Stomach (tissue), 9 donors: Measurements from ENCODE around the gene CELSR1. TPM values are rescaled to one million over a fixed set of nuclear protein-coding genes. Genes with fewer than 3 reads are reported as not detected.
A peak's percentile ranks its signal among the peaks of the same experiment; 100 is the strongest.

Source experiments
- DNase-seq, 2 donors: peaks; one replicate each; pipeline versions ENCODE4 v3.0.0 to v3.0.0-alpha.2; 2013 to 2019
- H3K27ac ChIP-seq, 5 donors: fragments of 200-600 bp in 4 of 5; sonication (generic) in 4 of 5; one replicate each; pipeline ENCODE4 v1.5.1; 2013 to 2019; ENCODE audit warnings: mild to moderate bottlenecking in 1 of 5, moderate library complexity in 1 of 5
- H3K27me3 ChIP-seq, 3 donors: fragments of 200-600 bp; sonication (generic); one replicate each; pipeline ENCODE4 v1.5.1; 2017 to 2019; ENCODE audit warnings: mixed run types in 1 of 3
- H3K36me3 ChIP-seq, 4 donors: fragments of 200-600 bp; sonication (generic); 1 replicate in 3 of 4; 2 replicates in 1 of 4; pipeline ENCODE4 v1.5.1; 2016 to 2019
- H3K4me1 ChIP-seq, 4 donors: fragments of 200-600 bp; sonication (generic); one replicate each; pipeline ENCODE4 v1.5.1; 2016 to 2019
- H3K4me3 ChIP-seq, 4 donors: fragments of 200-600 bp; sonication (generic) in 3 of 4; one replicate each; pipeline ENCODE4 v1.5.1; 2016 to 2019; ENCODE audit warnings: mild to moderate bottlenecking in 1 of 4
- H3K9me3 ChIP-seq, 4 donors: fragments of 200-600 bp; sonication (generic); one replicate each; pipeline ENCODE4 v1.5.1; 2016 to 2019
- EP300 ChIP-seq: sonication (generic); formaldehyde crosslinking; IDR thresholded peaks from one replicate; pipeline ENCODE4 v1.6.1; 2017; ENCODE audit warnings: antibody characterized with exemption
- POLR2A ChIP-seq, 4 donors: fragments of 450-650 bp; IDR thresholded peaks; one replicate each; pipeline ENCODE4 v1.6.1; 2016; ENCODE audit warnings: antibody characterized with exemption in 4 of 4, control low read depth in 2 of 4, mild to moderate bottlenecking in 1 of 4, moderate library complexity in 1 of 4
- POLR2AphosphoS5 ChIP-seq, 3 donors: sonication (generic); formaldehyde crosslinking; IDR thresholded peaks; one replicate each; pipeline ENCODE4 v1.6.1; 2016; ENCODE audit warnings: antibody characterized with exemption in 3 of 3
- WGBS, 5 donors: extraction: QIAGEN DNeasy Blood & Tissue Kit in 3 of 5; methylation state at CpG; one replicate each; pipeline versions ENCODE4 v1.1.5 to v1.1.7; 2013 to 2018; 5-methylcytosine and 5-hydroxymethylcytosine counted together
- intact Hi-C: fragments of 100-400 bp; cut with DNase I; formaldehyde crosslinking; loops from one replicate; pipeline ENCODE4 v1.15.1; 2023; ENCODE audit warnings: low total_unique reads
- polyA plus RNA-seq, 3 donors: library from polyadenylated mRNA; stranded (reverse); fragments of 200-250 nt; gene quantifications; one replicate each; pipeline ENCODE4 v1.2.3, GENCODE V29; 2013
- total RNA-seq, 5 donors: library from RNA; depleted of rRNA; stranded (reverse); fragments of >200 nt; gene quantifications; one replicate each; pipeline versions ENCODE4 v1.1.0 to v1.2.3, GENCODE V29; 2014 to 2016
- TF ChIP-seq, protein P1 (sequence below), 7 experiments: fragments of 450-650 bp in 4 of 7; fragments of 200-600 bp in 3 of 7; sonication (generic) in 3 of 7; IDR thresholded peaks; one replicate each; pipeline ENCODE4 v1.5.1; 2016 to 2019; ENCODE audit warnings: antibody characterized with exemption in 7 of 7, control low read depth in 2 of 7, mild to moderate bottlenecking in 1 of 7
- donor health status: healthy with polysubstance abuse.
- donor health status: Bipolar disorder and iron deficiency.
- donor health status: healthy.

The CELSR1 gene
- total and polyA plus RNA-seq, 8 donors, result 0.29 to 78.2 (median 13.4) TPM

DNA sequence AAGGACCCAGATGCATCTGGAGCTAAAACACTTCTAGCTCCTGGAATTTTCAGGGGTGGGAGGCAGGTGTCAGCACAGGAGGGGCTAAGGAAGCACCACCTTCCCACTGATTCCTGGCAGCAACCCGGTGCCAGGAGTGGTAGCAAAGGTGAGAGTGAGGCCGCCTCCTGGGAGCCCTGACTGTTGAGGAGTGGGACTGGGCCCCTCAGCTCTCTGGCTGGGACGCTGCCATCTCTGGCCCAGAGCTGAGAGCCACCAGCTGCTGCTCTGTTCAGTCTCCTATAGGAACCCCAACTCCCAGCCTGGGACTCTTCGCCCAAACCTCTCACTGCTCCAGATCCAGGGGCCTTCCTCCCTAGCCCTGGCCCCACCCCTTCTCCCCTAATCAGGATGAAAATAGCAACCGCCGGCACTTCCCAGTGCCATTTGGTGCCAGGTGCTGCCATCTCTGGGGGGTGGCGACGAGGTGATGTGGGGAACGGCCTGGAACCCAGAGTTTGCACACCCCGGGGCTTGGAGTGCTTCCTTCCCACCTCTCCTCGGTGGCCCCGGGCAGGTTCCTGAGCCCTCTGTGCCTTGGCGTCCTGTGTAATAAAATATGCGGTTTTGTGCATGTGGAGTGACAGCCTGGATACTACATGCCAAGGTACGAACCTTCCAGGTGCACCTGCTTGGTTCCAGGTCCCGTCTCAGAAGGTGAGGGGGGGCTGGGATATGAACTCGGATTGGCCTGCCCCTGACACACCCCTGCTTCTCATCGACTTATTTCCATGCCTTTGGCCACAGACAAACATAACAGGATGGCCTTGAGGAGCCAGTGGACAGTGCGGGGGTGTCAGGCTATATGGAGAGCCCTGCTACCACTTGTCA, 35.7 kb upstream of the CELSR1 start:
- Histone ChIP-seq H3K27me3 (no peaks in the 10 kb centered on the region), H3K4me1 (peaks cover 37 to 47% (median 45%) of the 10 kb centered on the region in 4 donors), H3K4me3 (no peak overlapping the region), H3K36me3 (no peaks in the 10 kb centered on the region), H3K27ac (peak overlapping the region; percentile 38 to 89 (median 85)), H3K9me3 (peaks cover 0 to 15% (median 10%) of the 10 kb centered on the region in 4 donors)
- 41 to 61% (median 50%) methylated on average over 14 to 19 of the region's 19 CpGs for WGBS, 5 donors
- DNase-seq, result peak in 1 of 2 donors; percentile 63
- TF ChIP-seq POLR2AphosphoS5 (IDR thresholded peaks at IDR 0.05), result no peak
- TF ChIP-seq EP300, result no peak
- no peak for TF ChIP-seq POLR2A (IDR thresholded peaks at IDR 0.05)
- TF ChIP-seq, protein P1, sequence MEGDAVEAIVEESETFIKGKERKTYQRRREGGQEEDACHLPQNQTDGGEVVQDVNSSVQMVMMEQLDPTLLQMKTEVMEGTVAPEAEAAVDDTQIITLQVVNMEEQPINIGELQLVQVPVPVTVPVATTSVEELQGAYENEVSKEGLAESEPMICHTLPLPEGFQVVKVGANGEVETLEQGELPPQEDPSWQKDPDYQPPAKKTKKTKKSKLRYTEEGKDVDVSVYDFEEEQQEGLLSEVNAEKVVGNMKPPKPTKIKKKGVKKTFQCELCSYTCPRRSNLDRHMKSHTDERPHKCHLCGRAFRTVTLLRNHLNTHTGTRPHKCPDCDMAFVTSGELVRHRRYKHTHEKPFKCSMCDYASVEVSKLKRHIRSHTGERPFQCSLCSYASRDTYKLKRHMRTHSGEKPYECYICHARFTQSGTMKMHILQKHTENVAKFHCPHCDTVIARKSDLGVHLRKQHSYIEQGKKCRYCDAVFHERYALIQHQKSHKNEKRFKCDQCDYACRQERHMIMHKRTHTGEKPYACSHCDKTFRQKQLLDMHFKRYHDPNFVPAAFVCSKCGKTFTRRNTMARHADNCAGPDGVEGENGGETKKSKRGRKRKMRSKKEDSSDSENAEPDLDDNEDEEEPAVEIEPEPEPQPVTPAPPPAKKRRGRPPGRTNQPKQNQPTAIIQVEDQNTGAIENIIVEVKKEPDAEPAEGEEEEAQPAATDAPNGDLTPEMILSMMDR (IDR thresholded peaks at IDR 0.05), result no peak
- intact Hi-C loops, result no loop called here

DNA sequence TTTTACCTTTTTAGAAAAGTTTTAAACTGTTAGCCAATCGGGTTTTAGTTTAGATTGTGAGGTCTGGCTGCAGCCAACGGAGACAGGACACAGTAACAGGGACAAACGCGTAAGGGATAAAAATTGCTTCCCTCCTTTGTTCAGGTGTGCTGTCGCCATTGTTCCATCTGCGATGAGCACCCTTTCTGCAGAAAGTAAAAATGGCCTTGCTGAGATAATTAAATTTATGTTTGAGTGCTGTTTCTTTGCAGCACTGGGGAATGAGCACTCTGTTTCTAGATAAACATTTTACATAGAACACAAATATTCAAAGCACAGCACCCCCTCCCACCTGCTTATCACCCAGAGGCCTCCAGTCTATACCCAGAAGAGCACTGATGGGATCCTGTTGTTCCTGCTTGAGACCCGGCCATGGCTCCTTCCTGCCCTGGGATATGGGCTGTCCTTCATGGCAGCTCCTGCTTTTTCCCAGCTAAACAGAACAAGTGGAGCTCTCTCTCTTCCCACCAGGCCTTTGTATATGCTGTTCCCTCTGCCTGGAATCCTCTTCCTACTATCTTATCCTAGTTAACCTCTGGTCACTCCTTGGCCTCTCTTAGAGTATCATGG, 34.3 kb upstream of the CELSR1 start:
- Histone ChIP-seq H3K4me3 (no peak overlapping the region), H3K27ac (no peak overlapping the region), H3K9me3 (peaks cover 0 to 15% (median 10%) of the 10 kb centered on the region in 4 donors), H3K27me3 (no peaks in the 10 kb centered on the region), H3K4me1 (peaks cover 29 to 40% (median 38%) of the 10 kb centered on the region in 4 donors), H3K36me3 (no peaks in the 10 kb centered on the region)
- no peak for DNase-seq
- WGBS, 5 donors, result 76 to 92% (median 86%) methylated on average over 7 of the region's 7 CpGs
- intact Hi-C loops, result no loop called here
- TF ChIP-seq POLR2A (IDR thresholded peaks at IDR 0.05) (no peak), POLR2AphosphoS5 (IDR thresholded peaks at IDR 0.05) (no peak), EP300 (no peak)
- TF ChIP-seq, protein P1 (IDR thresholded peaks at IDR 0.05), result no peak

DNA sequence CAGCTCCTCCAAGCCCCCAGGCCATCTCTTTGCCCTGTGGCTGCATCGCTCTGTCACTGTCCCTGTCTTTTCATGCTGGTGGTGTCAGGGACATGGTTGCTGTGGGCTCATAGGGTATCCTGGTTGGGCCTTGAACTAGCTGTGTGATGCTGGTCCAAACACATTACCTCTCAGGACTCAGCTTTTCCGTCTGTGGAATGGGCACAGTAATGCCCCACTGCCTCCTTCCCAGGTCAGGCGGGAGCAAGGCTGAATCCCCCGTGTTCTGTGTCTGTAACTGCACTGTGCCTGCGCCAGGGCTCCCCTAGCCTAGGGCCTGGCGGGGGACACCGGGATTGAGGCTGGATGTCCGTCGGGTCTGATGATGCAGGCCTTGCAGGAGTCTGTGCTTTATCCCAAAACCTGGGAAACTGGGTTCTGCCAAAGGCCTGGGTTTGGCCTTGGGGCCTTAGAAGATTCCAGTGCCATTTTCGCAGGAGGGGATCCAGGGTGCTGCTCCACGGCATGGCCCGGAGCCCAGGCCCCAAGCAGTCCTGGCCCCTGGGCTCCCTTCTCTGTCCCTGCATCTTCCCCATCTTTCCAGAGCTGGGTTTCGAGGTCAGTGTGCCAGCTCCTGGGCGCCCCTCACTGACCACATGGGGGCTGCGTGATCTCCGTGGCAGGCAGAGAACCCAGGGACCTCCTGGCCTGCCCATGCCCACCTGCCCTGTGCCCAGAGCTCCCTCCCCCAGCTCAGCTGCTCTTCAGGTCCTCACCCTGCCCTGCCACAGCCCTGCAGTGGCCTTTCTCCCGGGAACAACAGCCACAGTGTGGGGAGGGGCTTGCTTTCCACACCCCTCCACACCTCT, 32.7 kb upstream of the CELSR1 start:
- H3K27ac ChIP-seq, result no peak overlapping the region
- DNase-seq, result no peak
- 90 to 94% (median 93%) methylated on average over 13 to 17 of the region's 17 CpGs for WGBS, 5 donors
- no peaks in the 10 kb centered on the region for H3K36me3 ChIP-seq
- peaks cover 0 to 15% (median 10%) of the 10 kb centered on the region in 4 donors for H3K9me3 ChIP-seq
- peaks cover 15 to 25% (median 24%) of the 10 kb centered on the region in 4 donors for H3K4me1 ChIP-seq
- H3K27me3 ChIP-seq, result no peaks in the 10 kb centered on the region
- TF ChIP-seq POLR2A (IDR thresholded peaks at IDR 0.05), result no peak
- TF ChIP-seq POLR2AphosphoS5 (IDR thresholded peaks at IDR 0.05), result no peak
- no peak for TF ChIP-seq EP300
- TF ChIP-seq, protein P1 (IDR thresholded peaks at IDR 0.05), result no peak
- no peak overlapping the region for H3K4me3 ChIP-seq
- intact Hi-C loops, result no loop called here
